ENCODE data around the gene AQP12B.

Gene AQP12B

GRCh38 chr2:240648155-240648649, 34.5 kb downstream of the AQP12B start:
- no peaks in the 10 kb centered on the region for H3K36me3 Mint-ChIP-seq (ENCODE audit: low read depth)
- peaks cover 4% of the 10 kb centered on the region for H3K4me1 Mint-ChIP-seq (ENCODE audit: low read depth)
- H3K27me3 Mint-ChIP-seq (ENCODE audit: low read depth): peaks cover 22% of the 10 kb centered on the region

GRCh38 chr2:240647503-240648154, 35.1 kb downstream of the AQP12B start:
- DNase-seq (ENCODE audit: low spot score): no peak
- Mint-ChIP-seq H3K4me3 (no peak overlapping the region), H3K27me3 (ENCODE audit: low read depth) (peaks cover 20% of the 10 kb centered on the region), H3K36me3 (ENCODE audit: low read depth) (no peaks in the 10 kb centered on the region), H3K4me1 (ENCODE audit: low read depth) (peaks cover 4% of the 10 kb centered on the region), H3K27ac (no peak overlapping the region), H3K9me3 (no peaks in the 10 kb centered on the region)

More at GRCh38 chr2:240648155-240648649, 34.5 kb downstream of the AQP12B start:
- H3K9me3 Mint-ChIP-seq: no peaks in the 10 kb centered on the region
- H3K27ac Mint-ChIP-seq: no peak overlapping the region
- no peak for DNase-seq (ENCODE audit: low spot score)
- H3K4me3 Mint-ChIP-seq: no peak overlapping the region

GRCh38 chr2:240646900-240647502, 35.7 kb downstream of the AQP12B start:
- Mint-ChIP-seq H3K4me1 (ENCODE audit: low read depth) (peaks cover 4% of the 10 kb centered on the region), H3K36me3 (ENCODE audit: low read depth) (no peaks in the 10 kb centered on the region), H3K27ac (no peak overlapping the region), H3K4me3 (no peak overlapping the region), H3K27me3 (ENCODE audit: low read depth) (peaks cover 17% of the 10 kb centered on the region), H3K9me3 (no peaks in the 10 kb centered on the region)
- no peak for DNase-seq (ENCODE audit: low spot score)

GRCh38 chr2:240646176-240646899, 36.3 kb downstream of the AQP12B start:
- peaks cover 4% of the 10 kb centered on the region for H3K4me1 Mint-ChIP-seq (ENCODE audit: low read depth)
- peaks cover 14% of the 10 kb centered on the region for H3K27me3 Mint-ChIP-seq (ENCODE audit: low read depth)
- no peaks in the 10 kb centered on the region for H3K9me3 Mint-ChIP-seq
- no peak overlapping the region for H3K4me3 Mint-ChIP-seq
- DNase-seq (ENCODE audit: low spot score): peak; percentile 3
- H3K27ac Mint-ChIP-seq: peak overlapping the region; percentile 67
- no peaks in the 10 kb centered on the region for H3K36me3 Mint-ChIP-seq (ENCODE audit: low read depth)

- Mint-ChIP-seq H3K9me3 (no peaks in the 10 kb centered on the region), H3K27me3 (ENCODE audit: low read depth) (peaks cover 9% of the 10 kb centered on the region), H3K27ac (peak overlapping the region; percentile 67), H3K4me3 (no peak overlapping the region), H3K36me3 (ENCODE audit: low read depth) (no peaks in the 10 kb centered on the region), H3K4me1 (ENCODE audit: low read depth) (peaks cover 4% of the 10 kb centered on the region)
- DNase-seq (ENCODE audit: low spot score): no peak
Measured at GRCh38 chr2:240645801-240646175, 36.9 kb downstream of the AQP12B start.

GRCh38 chr2:240645346-240645745, 37.3 kb downstream of the AQP12B start:
- no peaks in the 10 kb centered on the region for H3K9me3 Mint-ChIP-seq
- H3K4me1 Mint-ChIP-seq (ENCODE audit: low read depth): peaks cover 4% of the 10 kb centered on the region
- H3K27me3 Mint-ChIP-seq (ENCODE audit: low read depth): peaks cover 9% of the 10 kb centered on the region
- no peak overlapping the region for H3K27ac Mint-ChIP-seq
- H3K36me3 Mint-ChIP-seq (ENCODE audit: low read depth): no peaks in the 10 kb centered on the region
- H3K4me3 Mint-ChIP-seq: no peak overlapping the region
- peak; percentile 1 for DNase-seq (ENCODE audit: low spot score)

GRCh38 chr2:240644859-240645301, 37.8 kb downstream of the AQP12B start:
- no peaks in the 10 kb centered on the region for H3K36me3 Mint-ChIP-seq (ENCODE audit: low read depth)
- H3K9me3 Mint-ChIP-seq: no peaks in the 10 kb centered on the region
- H3K27me3 Mint-ChIP-seq (ENCODE audit: low read depth): peaks cover 9% of the 10 kb centered on the region
- no peak overlapping the region for H3K4me3 Mint-ChIP-seq
- peaks cover 4% of the 10 kb centered on the region for H3K4me1 Mint-ChIP-seq (ENCODE audit: low read depth)
- peak; percentile 2 for DNase-seq (ENCODE audit: low spot score)
- H3K27ac Mint-ChIP-seq: no peak overlapping the region

- Mint-ChIP-seq H3K9me3 (no peaks in the 10 kb centered on the region), H3K27me3 (ENCODE audit: low read depth) (peaks cover 5% of the 10 kb centered on the region), H3K4me3 (no peak overlapping the region), H3K4me1 (ENCODE audit: low read depth) (peaks cover 4% of the 10 kb centered on the region), H3K36me3 (ENCODE audit: low read depth) (no peaks in the 10 kb centered on the region), H3K27ac (no peak overlapping the region)
- no peak for DNase-seq (ENCODE audit: low spot score)
Measured at GRCh38 chr2:240644171-240644651, 38.5 kb downstream of the AQP12B start.

GRCh38 chr2:240643811-240644150, 38.9 kb downstream of the AQP12B start:
- Mint-ChIP-seq H3K36me3 (ENCODE audit: low read depth) (no peaks in the 10 kb centered on the region), H3K4me3 (no peak overlapping the region), H3K27me3 (ENCODE audit: low read depth) (peaks cover 6% of the 10 kb centered on the region), H3K4me1 (ENCODE audit: low read depth) (peaks cover 4% of the 10 kb centered on the region), H3K9me3 (no peaks in the 10 kb centered on the region), H3K27ac (no peak overlapping the region)
- no peak for DNase-seq (ENCODE audit: low spot score)

- Mint-ChIP-seq H3K27me3 (ENCODE audit: low read depth) (peaks cover 3% of the 10 kb centered on the region), H3K27ac (no peak overlapping the region), H3K4me1 (ENCODE audit: low read depth) (peaks cover 4% of the 10 kb centered on the region), H3K36me3 (ENCODE audit: low read depth) (no peaks in the 10 kb centered on the region), H3K4me3 (no peak overlapping the region), H3K9me3 (no peaks in the 10 kb centered on the region)
- DNase-seq (ENCODE audit: low spot score): no peak
Measured at GRCh38 chr2:240643093-240643810, 39.4 kb downstream of the AQP12B start.

- Mint-ChIP-seq H3K4me3 (no peak overlapping the region), H3K27ac (no peak overlapping the region), H3K27me3 (ENCODE audit: low read depth) (peaks cover 3% of the 10 kb centered on the region), H3K4me1 (ENCODE audit: low read depth) (peaks cover 4% of the 10 kb centered on the region), H3K9me3 (no peaks in the 10 kb centered on the region), H3K36me3 (ENCODE audit: low read depth) (no peaks in the 10 kb centered on the region)
- no peak for DNase-seq (ENCODE audit: low spot score)
Measured at GRCh38 chr2:240642806-240643092, 39.9 kb downstream of the AQP12B start.

GRCh38 chr2:240642061-240642805, 40.5 kb downstream of the AQP12B start:
- H3K9me3 Mint-ChIP-seq: no peaks in the 10 kb centered on the region
- no peak overlapping the region for H3K27ac Mint-ChIP-seq
- H3K36me3 Mint-ChIP-seq (ENCODE audit: low read depth): no peaks in the 10 kb centered on the region
- DNase-seq (ENCODE audit: low spot score): no peak
- H3K27me3 Mint-ChIP-seq (ENCODE audit: low read depth): peaks cover 3% of the 10 kb centered on the region
- no peak overlapping the region for H3K4me3 Mint-ChIP-seq
- H3K4me1 Mint-ChIP-seq (ENCODE audit: low read depth): peaks cover 4% of the 10 kb centered on the region

GRCh38 chr2:240640939-240641338, 41.7 kb downstream of the AQP12B start:
- no peaks in the 10 kb centered on the region for H3K9me3 Mint-ChIP-seq
- H3K27ac Mint-ChIP-seq: no peak overlapping the region
- H3K27me3 Mint-ChIP-seq (ENCODE audit: low read depth): peaks cover 3% of the 10 kb centered on the region
- H3K4me3 Mint-ChIP-seq: no peak overlapping the region
- DNase-seq (ENCODE audit: low spot score): no peak
- no peaks in the 10 kb centered on the region for H3K36me3 Mint-ChIP-seq (ENCODE audit: low read depth)
- H3K4me1 Mint-ChIP-seq (ENCODE audit: low read depth): no peaks in the 10 kb centered on the region

Data from T-helper 2 cell treated with Interferon-gamma antibody and Interleukin-4, amounts not matched to agents 5 μg/mL and 100 μg/mL, for 36 hours (primary cell).